GM18861 (cell line): ENCODE data around the gene PPP1R27.

ENCODE experiments used
- ATAC-seq: cut with Tn5 transposase; IDR thresholded peaks from one replicate; pipeline ENCODE4 v1.9.1; 2021; ENCODE audit not compliant: unreplicated experiment

PPP1R27 gene

GRCh38 chr17:81822312-81822637 lies 12.6 kb downstream of the PPP1R27 start:
- ATAC-seq: no peak

GRCh38 chr17:81821603-81822311 lies 13.1 kb downstream of the PPP1R27 start:
- ATAC-seq: no peak

- ATAC-seq: no peak
These were observed 13.7 kb downstream of the PPP1R27 start for GRCh38 chr17:81821147-81821546.

GRCh38 chr17:81819708-81820107 lies 15.1 kb downstream of the PPP1R27 start:
- ATAC-seq: no peak

GRCh38 chr17:81817758-81818147 lies 17.1 kb downstream of the PPP1R27 start:
- ATAC-seq: no peak

GRCh38 chr17:81815646-81815986 lies 19.2 kb downstream of the PPP1R27 start:
- no peak for ATAC-seq

GRCh38 chr17:81814748-81815645 lies 19.9 kb downstream of the PPP1R27 start:
- ATAC-seq: no peak

GRCh38 chr17:81813861-81814683 lies 20.8 kb downstream of the PPP1R27 start:
- ATAC-seq: no peak

- no peak for ATAC-seq
These were observed 21.5 kb downstream of the PPP1R27 start for GRCh38 chr17:81813371-81813684.

- no peak for ATAC-seq
These were observed 22.1 kb downstream of the PPP1R27 start for GRCh38 chr17:81812571-81813370.

GRCh38 chr17:81811705-81812570 lies 22.9 kb downstream of the PPP1R27 start:
- no peak for ATAC-seq

- ATAC-seq: no peak
These were observed 23.8 kb downstream of the PPP1R27 start for GRCh38 chr17:81810892-81811704.

GRCh38 chr17:81810476-81810875 lies 24.4 kb downstream of the PPP1R27 start:
- no peak for ATAC-seq

- no peak for ATAC-seq
These were observed 25.3 kb downstream of the PPP1R27 start for GRCh38 chr17:81809556-81809998.

- no peak for ATAC-seq
These were observed 25.9 kb downstream of the PPP1R27 start for GRCh38 chr17:81808778-81809555.

GRCh38 chr17:81807839-81808238 lies 27.0 kb downstream of the PPP1R27 start:
- ATAC-seq: no peak

- no peak for ATAC-seq
These were observed 27.6 kb downstream of the PPP1R27 start for GRCh38 chr17:81807210-81807719.
